Hepatocyte (in vitro differentiated cells): ENCODE results near the gene XIRP1. TPM values are rescaled to one million over a fixed set of nuclear protein-coding genes. Genes with fewer than 3 reads are reported as not detected.

Source experiments
- DNase-seq: peaks from one replicate; pipeline ENCODE4 v3.0.0-alpha.2; 2016; ENCODE audit warnings: low spot score
- H2AFZ ChIP-seq: fragments of 200-600 bp; sonication (generic); 2 replicates; pipeline ENCODE4 v1.6.0; 2016; ENCODE audit warnings: antibody characterized with exemption, mild to moderate bottlenecking
- H3K27ac ChIP-seq: fragments of 200-600 bp; sonication (generic); 2 replicates; pipeline ENCODE4 v1.5.1; 2016; ENCODE audit warnings: mild to moderate bottlenecking
- H3K27me3 ChIP-seq: fragments of 200-600 bp; sonication (generic); 2 replicates; pipeline ENCODE4 v1.6.1; 2016
- H3K36me3 ChIP-seq: fragments of 200-600 bp; sonication (generic); replicated peaks from 2 replicates; pipeline ENCODE4 v1.5.1; 2016; ENCODE audit warnings: low read depth; ENCODE audit not compliant: insufficient read depth
- H3K4me1 ChIP-seq: fragments of 200-600 bp; sonication (generic); 2 replicates; pipeline ENCODE4 v1.5.1; 2016; ENCODE audit warnings: mild to moderate bottlenecking, moderate library complexity; ENCODE audit not compliant: insufficient read depth
- H3K4me2 ChIP-seq: fragments of 200-600 bp; sonication (generic); 2 replicates; pipeline ENCODE4 v1.6.0; 2016
- H3K4me3 ChIP-seq: fragments of 200-600 bp; sonication (generic); 2 replicates; pipeline ENCODE4 v1.5.1; 2016; ENCODE audit warnings: mild to moderate bottlenecking
- H3K79me2 ChIP-seq: fragments of 200-600 bp; sonication (generic); 2 replicates; pipeline ENCODE4 v1.6.0; 2017; ENCODE audit warnings: mild to moderate bottlenecking
- H3K9me2 ChIP-seq: fragments of 200-600 bp; sonication (generic); replicated peaks from 2 replicates; pipeline ENCODE4 v1.6.0; 2017; ENCODE audit warnings: mild to moderate bottlenecking; ENCODE audit not compliant: insufficient read depth
- H3K9me3 ChIP-seq: fragments of 200-600 bp; sonication (generic); 2 replicates; pipeline ENCODE4 v1.5.1; 2016; ENCODE audit warnings: low read depth, mild to moderate bottlenecking
- H4K20me1 ChIP-seq: fragments of 200-600 bp; sonication (generic); 2 replicates; pipeline ENCODE4 v1.6.0; 2016; ENCODE audit warnings: mild to moderate bottlenecking; ENCODE audit not compliant: insufficient read depth, poor library complexity, severe bottlenecking
- CTCF ChIP-seq: fragments of 200-600 bp; sonication (generic); IDR thresholded peaks from 2 replicates; pipeline ENCODE4 v1.5.1; 2016; ENCODE audit warnings: antibody characterized with exemption, mild to moderate bottlenecking; ENCODE audit not compliant: poor library complexity
- EZH2 ChIP-seq: fragments of 200-600 bp; sonication (generic); IDR thresholded peaks from 2 replicates; pipeline ENCODE4 v1.6.1; 2016; ENCODE audit warnings: antibody characterized with exemption, mild to moderate bottlenecking, borderline replicate concordance
- EZH2phosphoT487 ChIP-seq: fragments of 200-600 bp; sonication (generic); IDR thresholded peaks from one replicate; pipeline ENCODE4 v1.6.1; 2018; ENCODE audit warnings: antibody characterized with exemption, mild to moderate bottlenecking, low read depth, moderate library complexity; ENCODE audit not compliant: unreplicated experiment, severe bottlenecking
- WGBS: methylation state at CpG from one replicate; pipeline ENCODE4 v1.1.6; 2016; ENCODE audit warnings: low lambda C conversion rate; ENCODE audit errors: missing lambda C conversion rate; 5-methylcytosine and 5-hydroxymethylcytosine counted together
- polyA plus RNA-seq: library from polyadenylated mRNA; unstranded; fragments of >200 nt; fragmentation: Nextera tagmentation; extraction: Ambion mirVana; gene quantifications from 2 replicates; pipeline ENCODE4 v1.2.1, GENCODE V29; 2016
- total RNA-seq: library from RNA; depleted of rRNA; stranded (reverse); fragments of >200 nt; gene quantifications from 2 replicates; pipeline ENCODE4 v1.2.3, GENCODE V29; 2014

Gene XIRP1
- total and polyA plus RNA-seq, 2 experiments from 2014 or later = 0.10 to 1.4 TPM

GRCh38 chr3:39213613-39214012 lies 21.2 kb upstream of the XIRP1 start:
- Histone ChIP-seq H3K4me3 (no peak overlapping the region), H4K20me1 (no peaks in the 10 kb centered on the region), H3K9me3 (no peaks in the 10 kb centered on the region), H3K4me2 (no peak overlapping the region), H2AFZ (no peak overlapping the region), H3K4me1 (no peaks in the 10 kb centered on the region), H3K27ac (no peak overlapping the region), H3K27me3 (no peaks in the 10 kb centered on the region), H3K79me2 (no peaks in the 10 kb centered on the region), H3K9me2 (no peaks in the 10 kb centered on the region), H3K36me3 (no peaks in the 10 kb centered on the region)
- no peak for DNase-seq
- TF ChIP-seq CTCF (no peak), EZH2 (no peak), EZH2phosphoT487 (no peak)
- WGBS = 43% methylated on average over 2 of the region's 2 CpGs

GRCh38 chr3:39212665-39213064 lies 20.3 kb upstream of the XIRP1 start:
- H3K79me2 ChIP-seq = no peaks in the 10 kb centered on the region
- H3K4me2 ChIP-seq = no peak overlapping the region
- peaks cover 4% of the 10 kb centered on the region for H3K4me1 ChIP-seq
- no peak overlapping the region for H3K27ac ChIP-seq
- H3K9me3 ChIP-seq = no peaks in the 10 kb centered on the region
- no peak overlapping the region for H3K4me3 ChIP-seq
- no peaks in the 10 kb centered on the region for H3K36me3 ChIP-seq
- no peaks in the 10 kb centered on the region for H4K20me1 ChIP-seq
- TF ChIP-seq EZH2phosphoT487 (no peak), EZH2 (no peak), CTCF (no peak)
- no peak overlapping the region for H2AFZ ChIP-seq
- DNase-seq = no peak
- WGBS = 96% methylated on average over 1 of the region's 1 CpG
- no peaks in the 10 kb centered on the region for H3K27me3 ChIP-seq
- no peaks in the 10 kb centered on the region for H3K9me2 ChIP-seq

- Histone ChIP-seq H3K9me2 (no peaks in the 10 kb centered on the region), H3K4me1 (peaks cover 4% of the 10 kb centered on the region), H3K27ac (no peak overlapping the region), H3K9me3 (no peaks in the 10 kb centered on the region), H3K4me2 (no peak overlapping the region), H3K27me3 (no peaks in the 10 kb centered on the region), H3K4me3 (no peak overlapping the region), H2AFZ (no peak overlapping the region), H4K20me1 (no peaks in the 10 kb centered on the region), H3K79me2 (no peaks in the 10 kb centered on the region), H3K36me3 (no peaks in the 10 kb centered on the region)
- TF ChIP-seq CTCF (no peak), EZH2phosphoT487 (no peak), EZH2 (no peak)
- no peak for DNase-seq
- 75% methylated on average over 4 of the region's 4 CpGs for WGBS
Measured at GRCh38 chr3:39211332-39212130, 19.1 kb upstream of the XIRP1 start.
